HL-60 (cell line): Measurements from ENCODE around the gene PRRT1.

ENCODE experiments used
- POLR2AphosphoS5 ChIP-seq: IDR thresholded peaks from 2 replicates; pipeline ENCODE4 v1.6.1; 2012; ENCODE audit warnings: low read depth
- TF ChIP-seq, protein P1 (sequence below): IDR thresholded peaks from one replicate; pipeline ENCODE4 v1.5.1; 2011; ENCODE audit warnings: low read length, control low read depth, inconsistent platforms; ENCODE audit not compliant: insufficient read depth

DNA sequence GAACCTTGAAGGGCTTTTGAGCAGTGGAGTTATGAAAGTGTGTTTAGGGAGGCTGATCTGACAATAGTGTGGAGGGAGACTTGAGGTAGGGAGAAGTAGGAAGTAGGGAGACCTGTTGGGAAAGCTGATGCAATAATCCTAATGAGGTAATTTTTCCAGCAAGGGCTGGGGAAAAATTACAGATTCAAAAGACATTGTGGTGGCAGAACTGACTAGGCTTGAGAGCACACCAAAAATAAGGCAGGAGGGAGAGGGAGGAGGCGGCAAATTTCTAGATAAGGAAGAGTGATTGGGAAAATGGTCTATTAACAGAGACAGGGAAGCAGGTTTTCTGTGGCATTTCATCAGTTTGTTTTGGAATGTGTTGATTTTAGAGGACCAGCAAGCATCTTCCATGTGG is 5.5 kb downstream of the PRRT1 start:
- TF ChIP-seq POLR2AphosphoS5, result no peak
- TF ChIP-seq, protein P1, sequence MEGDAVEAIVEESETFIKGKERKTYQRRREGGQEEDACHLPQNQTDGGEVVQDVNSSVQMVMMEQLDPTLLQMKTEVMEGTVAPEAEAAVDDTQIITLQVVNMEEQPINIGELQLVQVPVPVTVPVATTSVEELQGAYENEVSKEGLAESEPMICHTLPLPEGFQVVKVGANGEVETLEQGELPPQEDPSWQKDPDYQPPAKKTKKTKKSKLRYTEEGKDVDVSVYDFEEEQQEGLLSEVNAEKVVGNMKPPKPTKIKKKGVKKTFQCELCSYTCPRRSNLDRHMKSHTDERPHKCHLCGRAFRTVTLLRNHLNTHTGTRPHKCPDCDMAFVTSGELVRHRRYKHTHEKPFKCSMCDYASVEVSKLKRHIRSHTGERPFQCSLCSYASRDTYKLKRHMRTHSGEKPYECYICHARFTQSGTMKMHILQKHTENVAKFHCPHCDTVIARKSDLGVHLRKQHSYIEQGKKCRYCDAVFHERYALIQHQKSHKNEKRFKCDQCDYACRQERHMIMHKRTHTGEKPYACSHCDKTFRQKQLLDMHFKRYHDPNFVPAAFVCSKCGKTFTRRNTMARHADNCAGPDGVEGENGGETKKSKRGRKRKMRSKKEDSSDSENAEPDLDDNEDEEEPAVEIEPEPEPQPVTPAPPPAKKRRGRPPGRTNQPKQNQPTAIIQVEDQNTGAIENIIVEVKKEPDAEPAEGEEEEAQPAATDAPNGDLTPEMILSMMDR, result no peak
